Neuronal stem cell (in vitro differentiated cells): ENCODE measurements around the gene FGF21.
"Not testable (repeated sequence)": the region's sequence is repeated elsewhere in the genome, so short reads cannot be mapped to it uniquely, and the experiment has no call there.

Experiments used
- DNase-seq: peaks from one replicate; pipeline ENCODE4 v3.0.0-alpha.2; 2013; ENCODE audit warnings: low spot score
- H2AFZ ChIP-seq: one replicate; pipeline ENCODE4 v1.6.1; 2013; ENCODE audit warnings: mild to moderate bottlenecking, low read length, inconsistent platforms
- H2AK5ac ChIP-seq: 2 replicates; pipeline ENCODE4 v1.6.1; 2013; ENCODE audit warnings: low read depth, mild to moderate bottlenecking, inconsistent platforms, low read length, moderate library complexity, mixed read lengths
- H2BK120ac ChIP-seq: 2 replicates; pipeline ENCODE4 v1.6.1; 2013; ENCODE audit warnings: low read depth, mild to moderate bottlenecking, inconsistent platforms, low read length, moderate library complexity, mixed read lengths
- H2BK12ac ChIP-seq: one replicate; pipeline ENCODE4 v1.6.1; 2013; ENCODE audit warnings: low read length, inconsistent platforms
- H2BK15ac ChIP-seq: 2 replicates; pipeline ENCODE4 v1.6.1; 2013; ENCODE audit warnings: mild to moderate bottlenecking, low read length, inconsistent platforms, mixed read lengths
- H2BK5ac ChIP-seq: one replicate; pipeline ENCODE4 v1.6.1; 2013; ENCODE audit warnings: inconsistent platforms, mild to moderate bottlenecking, low read length, moderate library complexity
- H3K14ac ChIP-seq: one replicate; pipeline ENCODE4 v1.6.1; 2013; ENCODE audit warnings: low read length, inconsistent platforms
- H3K18ac ChIP-seq: 2 replicates; pipeline ENCODE4 v1.6.1; 2013; ENCODE audit warnings: low read length, inconsistent platforms
- H3K23ac ChIP-seq: 2 replicates; pipeline ENCODE4 v1.6.1; 2013; ENCODE audit warnings: low read depth, mild to moderate bottlenecking, mixed read lengths, low read length, inconsistent platforms; ENCODE audit not compliant: poor library complexity
- H3K27ac ChIP-seq: replicated peaks from 3 replicates; pipeline ENCODE4 v1.5.1; 2013; ENCODE audit warnings: low read length, inconsistent platforms
- H3K27me3 ChIP-seq, 3 experiments: 2 replicates each; pipeline ENCODE4 v1.6.1; 2013; ENCODE audit warnings: low read length in 3 of 3, mild to moderate bottlenecking in 2 of 3, inconsistent platforms in 1 of 3, low read depth in 1 of 3, mixed read lengths in 1 of 3, moderate library complexity in 1 of 3; ENCODE audit not compliant: control insufficient read depth in 3 of 3, insufficient read depth in 3 of 3
- H3K36me3 ChIP-seq, 2 donors: replicated peaks in 1 of 2; 2 replicates each; pipeline ENCODE4 v1.6.1; 2013; ENCODE audit warnings: low read length in 2 of 2; ENCODE audit not compliant: control insufficient read depth in 2 of 2, insufficient read depth in 2 of 2
- H3K4ac ChIP-seq: 2 replicates; pipeline ENCODE4 v1.6.1; 2013; ENCODE audit warnings: inconsistent platforms, mild to moderate bottlenecking, low read length, moderate library complexity
- H3K4me1 ChIP-seq, 2 donors: 1 replicate in 1 of 2; 2 replicates in 1 of 2; pipeline ENCODE4 v1.6.1; 2013; ENCODE audit warnings: low read length in 2 of 2, low read depth in 1 of 2; ENCODE audit not compliant: control insufficient read depth in 2 of 2, insufficient read depth in 1 of 2
- H3K4me2 ChIP-seq: one replicate; pipeline ENCODE4 v1.6.1; 2013; ENCODE audit warnings: mild to moderate bottlenecking, low read length, inconsistent platforms; ENCODE audit not compliant: insufficient read depth, poor library complexity, severe bottlenecking
- H3K4me3 ChIP-seq, 2 donors: 2 replicates each; pipeline ENCODE4 v1.5.1; 2013; ENCODE audit warnings: low read length in 2 of 2, mild to moderate bottlenecking in 2 of 2, inconsistent platforms in 1 of 2, moderate library complexity in 1 of 2
- H3K79me1 ChIP-seq: one replicate; pipeline ENCODE4 v1.6.1; 2013; ENCODE audit warnings: low read depth, mild to moderate bottlenecking, inconsistent platforms, low read length, moderate library complexity
- H3K9ac ChIP-seq: one replicate; pipeline ENCODE4 v1.6.1; 2013; ENCODE audit warnings: mild to moderate bottlenecking, low read depth, low read length, inconsistent platforms; ENCODE audit not compliant: poor library complexity
- H3K9me3 ChIP-seq, 2 donors: replicated peaks in 1 of 2; 2 replicates each; pipeline versions ENCODE3 to v1.6.1; 2013; ENCODE audit warnings: low read length in 2 of 2, mild to moderate bottlenecking in 2 of 2, inconsistent platforms in 1 of 2, low read depth in 1 of 2, mixed read lengths in 1 of 2, moderate library complexity in 1 of 2; ENCODE audit not compliant: control insufficient read depth in 2 of 2, insufficient read depth in 1 of 2
- H4K8ac ChIP-seq: one replicate; pipeline ENCODE4 v1.6.1; 2013; ENCODE audit warnings: low read depth, mild to moderate bottlenecking, inconsistent platforms, low read length, moderate library complexity
- H4K91ac ChIP-seq: one replicate; pipeline ENCODE4 v1.6.1; 2013; ENCODE audit warnings: low read length, low read depth, mild to moderate bottlenecking, inconsistent platforms; ENCODE audit not compliant: poor library complexity
- WGBS, 2 donors: extraction: QIAGEN DNeasy Blood & Tissue Kit; methylation state at CpG; one replicate each; pipeline ENCODE4 v1.1.7; 2013; ENCODE audit warnings: missing lambda C conversion rate in 2 of 2, mixed read lengths in 1 of 2; ENCODE audit not compliant: insufficient read length in 2 of 2, insufficient replicate concordance in 1 of 2; ENCODE audit errors: extremely low coverage in 2 of 2; 5-methylcytosine and 5-hydroxymethylcytosine counted together

The FGF21 gene

DNA sequence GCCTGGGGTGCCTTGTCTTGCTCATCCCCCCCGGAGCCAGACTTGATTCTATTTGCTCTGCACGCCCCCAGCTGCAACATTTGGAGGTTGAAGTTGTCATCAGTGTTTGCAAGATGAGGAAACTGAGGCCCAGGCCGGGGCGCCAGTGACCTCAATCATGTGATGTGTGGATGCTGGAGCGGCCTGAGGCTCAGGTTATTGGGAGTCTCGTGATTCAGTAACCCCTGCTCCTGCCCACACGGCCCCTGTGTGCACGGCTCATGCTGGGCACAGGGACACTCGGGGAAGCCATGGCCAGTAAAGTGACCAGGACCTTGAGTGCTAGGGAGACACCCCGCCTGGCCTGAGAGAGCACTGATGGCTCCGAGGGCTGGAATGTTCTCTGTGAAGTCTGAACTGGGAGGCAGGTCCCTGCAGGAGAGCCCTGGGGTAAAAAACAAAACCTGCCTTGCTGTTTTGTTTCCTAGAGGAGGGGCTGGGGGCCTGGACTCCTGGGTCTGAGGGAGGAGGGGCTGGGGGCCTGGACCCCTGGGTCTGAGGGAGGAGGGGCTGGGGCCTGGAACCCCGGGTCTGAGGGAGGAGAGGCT, 1.9 kb downstream of the FGF21 start:
- Histone ChIP-seq H2AK5ac (peak overlapping the region; percentile 82), H3K4ac (no peak overlapping the region), H2BK120ac (no peak overlapping the region), H3K18ac (peak overlapping the region; percentile 35), H3K9me3 (peaks cover 0 to 3% of the 10 kb centered on the region in 2 donors), H3K4me3 (no peak overlapping the region), H3K27me3 (peaks cover 0 to 47% (median 9%) of the 10 kb centered on the region in 3 experiments), H3K9ac (no peak overlapping the region), H2BK5ac (no peak overlapping the region), H3K4me1 (peaks cover 6% of the 10 kb centered on the region in 2 donors), H3K4me2 (no peak overlapping the region), H4K8ac (peak overlapping the region; percentile 93), H3K79me1 (peaks cover 4% of the 10 kb centered on the region), H3K14ac (no peak overlapping the region), H4K91ac (no peak overlapping the region), H2BK15ac (no peak overlapping the region), H2AFZ (no peak overlapping the region), H2BK12ac (no peak overlapping the region), H3K27ac (no peak overlapping the region), H3K36me3 (no peaks in the 10 kb centered on the region), H3K23ac (no peak overlapping the region)
- DNase-seq: no peak
- no CpG with 5 or more reads among the region's 12 CpGs for WGBS, 2 donors

DNA sequence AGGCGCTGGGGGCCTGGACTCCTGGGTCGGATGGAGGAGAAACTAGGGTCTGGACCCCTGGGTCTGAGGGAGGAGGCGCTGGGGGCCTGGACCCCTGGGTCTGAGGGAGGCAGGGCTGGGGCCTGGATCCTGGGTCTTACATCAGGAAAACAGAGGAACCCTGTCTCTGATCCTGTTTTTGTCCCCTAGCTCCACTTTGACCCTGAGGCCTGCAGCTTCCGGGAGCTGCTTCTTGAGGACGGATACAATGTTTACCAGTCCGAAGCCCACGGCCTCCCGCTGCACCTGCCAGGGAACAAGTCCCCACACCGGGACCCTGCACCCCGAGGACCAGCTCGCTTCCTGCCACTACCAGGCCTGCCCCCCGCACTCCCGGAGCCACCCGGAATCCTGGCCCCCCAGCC, 2.4 kb downstream of the FGF21 start:
- Histone ChIP-seq H2BK120ac (no peak overlapping the region), H2BK12ac (no peak overlapping the region), H3K9ac (no peak overlapping the region), H3K14ac (no peak overlapping the region), H2AFZ (no peak overlapping the region), H3K27ac (no peak overlapping the region), H3K4me1 (peaks cover under 1 to 6% of the 10 kb centered on the region in 2 donors), H3K4me3 (no peak overlapping the region), H3K9me3 (peaks cover 0 to 3% of the 10 kb centered on the region in 2 donors), H3K36me3 (no peaks in the 10 kb centered on the region), H4K91ac (no peak overlapping the region), H3K27me3 (peaks cover 0 to 46% (median 5%) of the 10 kb centered on the region in 3 experiments), H3K4me2 (no peak overlapping the region), H3K18ac (peak overlapping the region; percentile 64), H3K4ac (no peak overlapping the region), H4K8ac (no peak overlapping the region), H3K23ac (no peak overlapping the region), H2AK5ac (peak overlapping the region; percentile 84), H2BK5ac (no peak overlapping the region), H2BK15ac (no peak overlapping the region), H3K79me1 (peaks cover 4% of the 10 kb centered on the region)
- no CpG with 5 or more reads among the region's 14 CpGs for WGBS, 2 donors
- no peak for DNase-seq

DNA sequence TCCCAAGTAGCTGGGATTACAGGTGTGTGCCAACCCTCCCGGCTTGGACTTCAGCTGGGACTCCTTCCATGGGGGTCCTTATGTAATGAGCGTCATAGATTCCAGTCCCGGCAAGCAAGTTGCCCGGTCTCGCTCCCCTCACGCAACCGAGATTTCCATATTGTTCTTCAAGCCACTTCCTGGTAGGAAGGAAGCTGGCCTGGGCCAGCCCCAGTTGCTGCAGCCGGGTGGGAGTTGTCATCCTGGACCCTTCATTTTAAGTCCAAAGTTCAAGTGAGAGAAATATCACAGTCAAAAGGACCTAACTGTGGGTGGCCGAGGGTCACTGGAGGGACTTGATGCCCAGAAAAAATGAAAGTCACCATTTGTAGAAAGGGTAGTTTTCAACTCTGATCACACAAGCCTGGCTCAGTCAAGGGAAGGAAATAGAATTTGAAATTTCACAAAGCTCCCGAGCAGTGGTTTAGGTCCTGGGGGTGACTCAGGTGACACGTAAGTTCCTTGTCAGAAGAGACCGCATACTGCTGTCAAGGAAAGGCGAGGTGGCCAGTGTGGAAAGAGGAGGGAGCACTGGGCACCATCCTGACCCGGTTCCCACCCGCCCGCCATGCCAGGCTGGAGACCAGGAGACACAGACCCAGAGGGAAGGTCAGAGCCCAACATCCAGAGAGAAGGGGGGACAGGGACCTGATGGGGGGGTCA, 5.3 kb downstream of the FGF21 start:
- Histone ChIP-seq H2BK12ac (no peak overlapping the region), H2BK5ac (no peak overlapping the region), H3K4me1 (peaks cover 0 to 1% of the 10 kb centered on the region in 2 donors), H3K27ac (no peak overlapping the region), H3K14ac (no peak overlapping the region), H3K23ac (no peak overlapping the region), H2AFZ (peak overlapping the region; percentile 73), H3K4me2 (no peak overlapping the region), H2BK15ac (no peak overlapping the region), H3K27me3 (peaks cover 0 to 30% (median 0%) of the 10 kb centered on the region in 3 experiments), H2BK120ac (no peak overlapping the region), H4K91ac (no peak overlapping the region), H3K36me3 (no peaks in the 10 kb centered on the region), H3K18ac (no peak overlapping the region), H3K79me1 (peaks cover 2% of the 10 kb centered on the region), H3K9ac (no peak overlapping the region), H2AK5ac (peak overlapping the region; percentile 63), H3K4me3 (no peak overlapping the region), H3K4ac (no peak overlapping the region), H3K9me3 (no peaks in the 10 kb centered on the region), H4K8ac (no peak overlapping the region)
- DNase-seq: no peak
- no CpG with 5 or more reads among the region's 16 CpGs for WGBS, 2 donors

- H2BK5ac ChIP-seq, H3K18ac ChIP-seq, H3K36me3 ChIP-seq, H3K4me3 ChIP-seq, H3K23ac ChIP-seq, H3K79me1 ChIP-seq, H2BK15ac ChIP-seq, H3K4me1 ChIP-seq, H2BK12ac ChIP-seq, H3K4me2 ChIP-seq, H2AK5ac ChIP-seq, H3K27ac ChIP-seq, H3K9ac ChIP-seq, DNase-seq, H2AFZ ChIP-seq, H4K91ac ChIP-seq, H2BK120ac ChIP-seq, H3K9me3 ChIP-seq, H3K14ac ChIP-seq, H4K8ac ChIP-seq, H3K4ac ChIP-seq: not testable (repeated sequence)
- H3K27me3 ChIP-seq: peaks cover 0 to 28% (median 0%) of the 10 kb centered on the region in 3 experiments
- no CpG with 5 or more reads among the region's 5 CpGs for WGBS, 2 donors
These were observed 10.5 kb downstream of the FGF21 start for GRCh38 chr19:48765816-48766215.
